AG09319 (cell line): ENCODE data around the gene FOS.
"Not testable (repeated sequence)": the region's sequence is repeated elsewhere in the genome, so short reads cannot be mapped to it uniquely, and the experiment has no call there.

ENCODE experiments used
- DNase-seq: peaks from one replicate; pipeline ENCODE4 v3.0.0-alpha.2; 2010; ENCODE audit warnings: low read depth; ENCODE audit errors: extremely low read depth
- TF ChIP-seq, protein P1 (sequence below): IDR thresholded peaks from 2 replicates; pipeline ENCODE4 v1.5.1; 2011; ENCODE audit warnings: low read depth, mild to moderate bottlenecking, inconsistent platforms, low read length, moderate library complexity

Gene FOS

GRCh38 chr14:75279153-75279762 is 630 bp downstream of the FOS start:
- TF ChIP-seq, protein P1, sequence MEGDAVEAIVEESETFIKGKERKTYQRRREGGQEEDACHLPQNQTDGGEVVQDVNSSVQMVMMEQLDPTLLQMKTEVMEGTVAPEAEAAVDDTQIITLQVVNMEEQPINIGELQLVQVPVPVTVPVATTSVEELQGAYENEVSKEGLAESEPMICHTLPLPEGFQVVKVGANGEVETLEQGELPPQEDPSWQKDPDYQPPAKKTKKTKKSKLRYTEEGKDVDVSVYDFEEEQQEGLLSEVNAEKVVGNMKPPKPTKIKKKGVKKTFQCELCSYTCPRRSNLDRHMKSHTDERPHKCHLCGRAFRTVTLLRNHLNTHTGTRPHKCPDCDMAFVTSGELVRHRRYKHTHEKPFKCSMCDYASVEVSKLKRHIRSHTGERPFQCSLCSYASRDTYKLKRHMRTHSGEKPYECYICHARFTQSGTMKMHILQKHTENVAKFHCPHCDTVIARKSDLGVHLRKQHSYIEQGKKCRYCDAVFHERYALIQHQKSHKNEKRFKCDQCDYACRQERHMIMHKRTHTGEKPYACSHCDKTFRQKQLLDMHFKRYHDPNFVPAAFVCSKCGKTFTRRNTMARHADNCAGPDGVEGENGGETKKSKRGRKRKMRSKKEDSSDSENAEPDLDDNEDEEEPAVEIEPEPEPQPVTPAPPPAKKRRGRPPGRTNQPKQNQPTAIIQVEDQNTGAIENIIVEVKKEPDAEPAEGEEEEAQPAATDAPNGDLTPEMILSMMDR, result no peak
- no peak for DNase-seq

DNA sequence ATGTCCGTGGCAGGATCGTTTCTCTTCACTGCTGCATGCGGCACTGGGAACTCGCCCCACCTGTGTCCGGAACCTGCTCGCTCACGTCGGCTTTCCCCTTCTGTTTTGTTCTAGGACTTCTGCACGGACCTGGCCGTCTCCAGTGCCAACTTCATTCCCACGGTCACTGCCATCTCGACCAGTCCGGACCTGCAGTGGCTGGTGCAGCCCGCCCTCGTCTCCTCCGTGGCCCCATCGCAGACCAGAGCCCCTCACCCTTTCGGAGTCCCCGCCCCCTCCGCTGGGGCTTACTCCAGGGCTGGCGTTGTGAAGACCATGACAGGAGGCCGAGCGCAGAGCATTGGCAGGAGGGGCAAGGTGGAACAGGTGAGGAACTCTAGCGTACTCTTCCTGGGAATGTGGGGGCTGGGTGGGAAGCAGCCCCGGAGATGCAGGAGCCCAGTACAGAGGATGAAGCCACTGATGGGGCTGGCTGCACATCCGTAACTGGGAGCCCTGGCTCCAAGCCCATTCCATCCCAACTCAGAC is 1.2 kb downstream of the FOS start:
- DNase-seq, result no peak
- TF ChIP-seq, protein P1, result no peak

- TF ChIP-seq, protein P1, result no peak
Measured at GRCh38 chr14:75280291-75280830, 1.7 kb downstream of the FOS start.

DNA sequence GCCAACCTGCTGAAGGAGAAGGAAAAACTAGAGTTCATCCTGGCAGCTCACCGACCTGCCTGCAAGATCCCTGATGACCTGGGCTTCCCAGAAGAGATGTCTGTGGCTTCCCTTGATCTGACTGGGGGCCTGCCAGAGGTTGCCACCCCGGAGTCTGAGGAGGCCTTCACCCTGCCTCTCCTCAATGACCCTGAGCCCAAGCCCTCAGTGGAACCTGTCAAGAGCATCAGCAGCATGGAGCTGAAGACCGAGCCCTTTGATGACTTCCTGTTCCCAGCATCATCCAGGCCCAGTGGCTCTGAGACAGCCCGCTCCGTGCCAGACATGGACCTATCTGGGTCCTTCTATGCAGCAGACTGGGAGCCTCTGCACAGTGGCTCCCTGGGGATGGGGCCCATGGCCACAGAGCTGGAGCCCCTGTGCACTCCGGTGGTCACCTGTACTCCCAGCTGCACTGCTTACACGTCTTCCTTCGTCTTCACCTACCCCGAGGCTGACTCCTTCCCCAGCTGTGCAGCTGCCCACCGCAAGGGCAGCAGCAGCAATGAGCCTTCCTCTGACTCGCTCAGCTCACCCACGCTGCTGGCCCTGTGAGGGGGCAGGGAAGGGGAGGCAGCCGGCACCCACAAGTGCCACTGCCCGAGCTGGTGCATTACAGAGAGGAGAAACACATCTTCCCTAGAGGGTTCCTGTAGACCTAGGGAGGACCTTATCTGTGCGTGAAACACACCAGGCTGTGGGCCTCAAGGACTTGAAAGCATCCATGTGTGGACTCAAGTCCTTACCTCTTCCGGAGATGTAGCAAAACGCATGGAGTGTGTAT is 2.4 kb downstream of the FOS start:
- DNase-seq, result no peak
- TF ChIP-seq, protein P1, result no peak

More at GRCh38 chr14:75280291-75280830, 1.7 kb downstream of the FOS start:
- DNase-seq, result no peak

DNA sequence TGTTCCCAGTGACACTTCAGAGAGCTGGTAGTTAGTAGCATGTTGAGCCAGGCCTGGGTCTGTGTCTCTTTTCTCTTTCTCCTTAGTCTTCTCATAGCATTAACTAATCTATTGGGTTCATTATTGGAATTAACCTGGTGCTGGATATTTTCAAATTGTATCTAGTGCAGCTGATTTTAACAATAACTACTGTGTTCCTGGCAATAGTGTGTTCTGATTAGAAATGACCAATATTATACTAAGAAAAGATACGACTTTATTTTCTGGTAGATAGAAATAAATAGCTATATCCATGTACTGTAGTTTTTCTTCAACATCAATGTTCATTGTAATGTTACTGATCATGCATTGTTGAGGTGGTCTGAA is 3.0 kb downstream of the FOS start:
- no peak for DNase-seq
- TF ChIP-seq, protein P1, result no peak

DNA sequence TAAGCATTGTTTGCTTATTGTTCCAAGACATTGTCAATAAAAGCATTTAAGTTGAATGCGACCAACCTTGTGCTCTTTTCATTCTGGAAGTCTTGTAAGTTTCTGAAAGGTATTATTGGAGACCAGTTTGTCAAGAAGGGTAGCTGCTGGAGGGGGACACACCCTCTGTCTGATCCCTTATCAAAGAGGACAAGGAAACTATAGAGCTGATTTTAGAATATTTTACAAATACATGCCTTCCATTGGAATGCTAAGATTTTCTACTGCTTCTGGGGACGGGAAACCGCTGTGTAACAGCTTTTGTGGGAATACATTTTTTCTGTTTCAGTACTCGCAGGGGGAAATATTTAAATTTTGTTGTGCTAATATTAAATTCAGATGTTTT is 3.5 kb downstream of the FOS start:
- DNase-seq, result no peak

GRCh38 chr14:75282555-75283161 is 4.0 kb downstream of the FOS start:
- not testable (repeated sequence) for DNase-seq

More for the DNA sequence above, 3.5 kb downstream of the FOS start:
- TF ChIP-seq, protein P1, result no peak
